GM12892 (cell line): ENCODE data around the gene MGMT.

ENCODE experiments used
- POLR2A ChIP-seq: IDR thresholded peaks from 2 replicates; pipeline ENCODE4 v1.6.1; 2011; ENCODE audit warnings: low read depth, low read length, control low read depth
- POLR2AphosphoS5 ChIP-seq: IDR thresholded peaks from 2 replicates; pipeline ENCODE4 v1.6.1; 2011; ENCODE audit warnings: low read depth, low read length, control low read depth

DNA sequence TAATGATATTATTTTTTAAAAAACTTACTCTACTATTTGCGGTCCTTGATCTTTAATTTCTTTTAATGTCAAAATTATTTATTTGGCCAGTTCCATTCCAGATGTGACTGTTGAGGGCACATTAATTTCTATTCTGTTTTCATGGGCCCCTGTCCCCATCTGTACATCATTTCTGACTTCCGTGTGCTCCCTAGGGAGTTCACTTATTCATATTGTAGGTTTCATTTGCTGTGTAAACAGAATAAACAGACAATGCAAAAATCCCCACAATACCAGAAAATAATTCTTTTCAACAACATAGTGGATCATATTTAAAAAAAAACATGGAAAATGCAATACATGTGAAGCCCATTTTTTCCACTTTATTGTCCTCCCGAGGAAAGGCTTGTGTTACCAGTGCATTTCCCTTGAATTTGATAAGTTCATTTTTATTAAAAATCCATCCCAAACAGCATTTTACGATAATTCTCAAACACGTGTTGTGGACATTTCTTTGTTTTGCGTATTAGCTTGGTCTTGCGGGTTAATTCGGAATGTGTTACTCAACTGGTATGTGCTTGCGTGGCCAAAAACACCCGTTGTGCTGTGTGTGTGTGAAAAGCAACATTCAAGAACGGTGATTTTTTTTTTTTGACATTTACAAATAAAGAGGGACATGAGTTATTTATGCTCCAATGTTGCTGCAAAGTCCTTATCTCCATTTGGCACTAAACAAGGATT is 138.4 kb downstream of the MGMT start:
- no peak for TF ChIP-seq POLR2AphosphoS5
- no peak for TF ChIP-seq POLR2A
